Keratinocyte (primary cell): ENCODE measurements around the gene ARMC6. TPM values are rescaled to one million over a fixed set of nuclear protein-coding genes. Genes with fewer than 3 reads are reported as not detected.
"Not testable (repeated sequence)": the region's sequence is repeated elsewhere in the genome, so short reads cannot be mapped to it uniquely, and the experiment has no call there.

ENCODE experiments used
- DNase-seq: peaks from one replicate; pipeline ENCODE4 v3.0.0-alpha.2; 2011; ENCODE audit warnings: low read depth, missing footprints, low spot score
- FAIRE-seq: peaks from 2 replicates; lab custom pipeline; 2011; peaks lifted over from hg19 to GRCh38; lab: Jason Lieb, UNC
- H2AFZ ChIP-seq: 2 replicates; pipeline ENCODE4 v1.6.0; 2012; ENCODE audit warnings: low read length, control low read depth, inconsistent platforms; ENCODE audit not compliant: control insufficient read depth
- H3K27ac ChIP-seq: 2 replicates; pipeline ENCODE4 v1.5.1; 2011; ENCODE audit warnings: low read length; ENCODE audit not compliant: control insufficient read depth, insufficient read depth
- H3K27me3 ChIP-seq: 3 replicates; pipeline ENCODE4 v1.6.0; 2011; ENCODE audit warnings: low read length; ENCODE audit not compliant: control insufficient read depth, insufficient read depth; ENCODE audit errors: extremely low read depth
- H3K36me3 ChIP-seq, 2 experiments: 2 replicates in 1 of 2; 3 replicates in 1 of 2; pipeline ENCODE4 v1.5.1; 2011; ENCODE audit warnings: low read length in 2 of 2, mild to moderate bottlenecking in 1 of 2; ENCODE audit not compliant: control insufficient read depth in 2 of 2, insufficient read depth in 2 of 2; ENCODE audit errors: extremely low read depth in 1 of 2
- H3K4me1 ChIP-seq: 3 replicates; pipeline ENCODE4 v1.5.1; 2011; ENCODE audit warnings: low read length; ENCODE audit not compliant: control insufficient read depth, insufficient read depth; ENCODE audit errors: extremely low read depth
- H3K4me2 ChIP-seq: 3 replicates; pipeline ENCODE4 v1.6.0; 2011; ENCODE audit warnings: low read depth, low read length; ENCODE audit not compliant: control insufficient read depth, insufficient read depth; ENCODE audit errors: extremely low read depth
- H3K4me3 ChIP-seq, 3 experiments: fragments of 200-600 bp in 1 of 3; sonication (generic) in 1 of 3; 2 replicates in 2 of 3; 3 replicates in 1 of 3; pipeline ENCODE4 v1.5.1; 2011 to 2016; ENCODE audit warnings: low read length in 3 of 3, mild to moderate bottlenecking in 3 of 3, control low read depth in 2 of 3, inconsistent platforms in 1 of 3, low read depth in 1 of 3, mixed read lengths in 1 of 3, mixed run types in 1 of 3, moderate library complexity in 1 of 3; ENCODE audit not compliant: control insufficient read depth in 2 of 3, insufficient read depth in 2 of 3; ENCODE audit errors: extremely low read depth in 1 of 3
- H3K79me2 ChIP-seq: 2 replicates; pipeline ENCODE4 v1.6.0; 2012; ENCODE audit warnings: low read length; ENCODE audit not compliant: control insufficient read depth, insufficient read depth
- H3K9ac ChIP-seq: 3 replicates; pipeline ENCODE4 v1.6.0; 2011; ENCODE audit warnings: low read length; ENCODE audit not compliant: control insufficient read depth, insufficient read depth; ENCODE audit errors: extremely low read depth
- H3K9me1 ChIP-seq: 3 replicates; pipeline ENCODE4 v1.6.0; 2011; ENCODE audit warnings: low read length; ENCODE audit not compliant: control insufficient read depth, insufficient read depth; ENCODE audit errors: extremely low read depth
- H3K9me3 ChIP-seq: 2 replicates; pipeline ENCODE4 v1.5.1; 2012; ENCODE audit warnings: low read depth, low read length; ENCODE audit not compliant: control insufficient read depth
- H4K20me1 ChIP-seq: 3 replicates; pipeline ENCODE4 v1.6.0; 2011; ENCODE audit warnings: low read length; ENCODE audit not compliant: control insufficient read depth, insufficient read depth; ENCODE audit errors: extremely low read depth
- CTCF ChIP-seq, 3 experiments: IDR thresholded peaks in 1 of 3; conservative IDR thresholded peaks in 1 of 3; optimal IDR thresholded peaks in 1 of 3; 2 replicates in 2 of 3; 3 replicates in 1 of 3; pipeline versions ENCODE3 to v1.5.1; 2011; ENCODE audit warnings: low read length in 3 of 3, mild to moderate bottlenecking in 3 of 3, moderate library complexity in 2 of 3, control low read depth in 1 of 3, inconsistent platforms in 1 of 3; ENCODE audit not compliant: insufficient read depth in 2 of 3; ENCODE audit errors: extremely low read depth in 1 of 3
- EZH2 ChIP-seq: IDR thresholded peaks from one replicate; pipeline ENCODE4 v1.6.1; 2012; ENCODE audit warnings: inconsistent platforms, mild to moderate bottlenecking, low read length, moderate library complexity
- dilution Hi-C: fragments of 300-500 bp; cut with MboI; formaldehyde crosslinking; loops from one replicate; pipeline ENCODE4 v1.7.0; 2020; ENCODE audit warnings: low sequenced_read_pairs; ENCODE audit not compliant: extremely low pct_ligation_motif_present
- polyA plus RNA-seq, 5 experiments: library from polyadenylated mRNA; depleted of rRNA in 3 of 5; stranded (reverse) in 3 of 5; stranded (forward) in 1 of 5; unstranded in 1 of 5; fragments of >200 nt; gene quantifications; 1 replicate in 1 of 5; 2 replicates in 3 of 5; 3 replicates in 1 of 5; pipeline versions ENCODE4 v1.2.1 to v1.2.3, GENCODE V29; 2011 to 2012; ENCODE audit warnings: missing spikeins in 2 of 5, low read depth in 1 of 5, low replicate concordance in 1 of 5

The ARMC6 gene
- polyA plus RNA-seq, 1 donor (not counting 4 experiments of a cell fraction or from before 2014, with no cell fraction given), result 23.8 TPM

GRCh38 chr19:19022380-19022961 lies 10.9 kb upstream of the ARMC6 start:
- dilution Hi-C loops, result no loop called here
- Histone ChIP-seq H3K27ac (no peak overlapping the region), H3K4me1 (peaks cover 8% of the 10 kb centered on the region), H3K36me3 (peaks cover 33 to 42% of the 10 kb centered on the region in 2 experiments), H3K4me3 (no peak overlapping the region), H3K27me3 (no peaks in the 10 kb centered on the region), H3K4me2 (no peak overlapping the region), H3K9me1 (no peaks in the 10 kb centered on the region), H4K20me1 (peaks cover 13% of the 10 kb centered on the region), H3K79me2 (peaks cover 64% of the 10 kb centered on the region), H3K9me3 (no peaks in the 10 kb centered on the region), H3K9ac (no peak overlapping the region), H2AFZ (no peak overlapping the region)
- no peak for TF ChIP-seq CTCF (optimal IDR thresholded peaks at IDR 0.05 in 1 of 3, IDR thresholded peaks at IDR 0.05 in 1 of 3, conservative IDR thresholded peaks at IDR 0.05 in 1 of 3; ENCODE audit: extremely low read depth in 1 of 3, insufficient read depth in 2 of 3, low read length in 3 of 3)
- no peak for TF ChIP-seq EZH2
- DNase-seq, result no peak
- FAIRE-seq, result no peak

GRCh38 chr19:19023376-19023775 lies 10.0 kb upstream of the ARMC6 start:
- Histone ChIP-seq H3K27ac (peak overlapping the region; percentile 17), H3K79me2 (peaks cover 65% of the 10 kb centered on the region), H4K20me1 (peaks cover 15% of the 10 kb centered on the region), H3K36me3 (peaks cover 37 to 48% of the 10 kb centered on the region in 2 experiments)
- H3K27me3 ChIP-seq, dilution Hi-C loops, H3K9ac ChIP-seq, H3K9me1 ChIP-seq, H3K4me1 ChIP-seq, H3K4me3 ChIP-seq, FAIRE-seq, H2AFZ ChIP-seq, H3K9me3 ChIP-seq, H3K4me2 ChIP-seq: not testable (repeated sequence)
- DNase-seq, result peak; percentile 40

- Histone ChIP-seq H3K36me3 (peaks cover 34 to 50% of the 10 kb centered on the region in 2 experiments), H3K4me2 (no peak overlapping the region), H2AFZ (no peak overlapping the region), H3K79me2 (peaks cover 63% of the 10 kb centered on the region), H3K9me1 (no peaks in the 10 kb centered on the region), H3K4me3 (no peak overlapping the region), H3K9ac (no peak overlapping the region), H3K27me3 (no peaks in the 10 kb centered on the region), H4K20me1 (peaks cover 12% of the 10 kb centered on the region), H3K27ac (no peak overlapping the region), H3K4me1 (peaks cover 8% of the 10 kb centered on the region), H3K9me3 (no peaks in the 10 kb centered on the region)
- dilution Hi-C loops, result no loop called here
- FAIRE-seq (no peak), DNase-seq (no peak)
- TF ChIP-seq EZH2, result no peak
- TF ChIP-seq CTCF (optimal IDR thresholded peaks at IDR 0.05 in 1 of 3, IDR thresholded peaks at IDR 0.05 in 1 of 3, conservative IDR thresholded peaks at IDR 0.05 in 1 of 3; ENCODE audit: extremely low read depth in 1 of 3, insufficient read depth in 2 of 3, low read length in 3 of 3), result no peak
Observed at GRCh38 chr19:19025861-19026260, 7.5 kb upstream of the ARMC6 start.
